ENCODE measurements around the gene CFAP97.
"Not testable (repeated sequence)": the region's sequence is repeated elsewhere in the genome, so short reads cannot be mapped to it uniquely, and the experiment has no call there.

CFAP97 gene

DNA sequence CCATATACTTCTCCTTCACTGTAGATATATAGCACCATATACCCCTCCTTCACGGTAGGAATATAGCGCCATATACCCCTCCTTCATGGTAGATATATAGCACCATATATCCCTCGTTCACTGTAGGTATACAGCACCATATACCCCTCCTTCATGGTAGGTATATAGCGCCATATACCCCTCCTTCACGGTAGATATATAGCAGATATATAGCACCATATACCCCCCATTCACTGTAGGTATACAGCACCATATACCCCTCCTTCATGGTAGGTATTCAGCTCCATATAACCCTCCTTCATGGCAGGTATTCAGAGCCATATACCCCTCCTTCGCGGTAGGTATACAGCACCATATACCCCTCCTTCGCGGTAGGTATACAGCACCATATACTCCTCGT lies 18.1 kb upstream of the CFAP97 start:
- no peak for DNase-seq

DNA sequence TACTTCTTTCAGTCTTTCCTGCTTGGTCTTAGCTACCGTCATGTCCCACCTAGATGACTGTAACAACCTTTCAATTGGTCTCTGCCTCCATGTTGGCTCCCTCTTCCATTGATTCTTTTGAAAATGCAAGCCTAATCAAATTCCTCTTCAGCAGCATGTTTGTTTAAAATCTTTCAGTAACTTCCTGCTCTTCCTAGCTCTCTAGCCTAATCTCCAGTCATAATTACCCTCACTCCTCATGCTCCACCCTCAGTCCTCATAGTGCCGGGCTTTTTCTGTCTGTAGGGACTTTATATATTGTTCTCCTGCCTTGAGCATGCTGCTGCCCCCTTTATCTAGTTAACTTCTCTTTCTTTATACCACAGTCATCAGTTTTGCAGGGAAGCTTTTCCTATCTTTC lies 17.7 kb upstream of the CFAP97 start:
- no peak for DNase-seq

DNA sequence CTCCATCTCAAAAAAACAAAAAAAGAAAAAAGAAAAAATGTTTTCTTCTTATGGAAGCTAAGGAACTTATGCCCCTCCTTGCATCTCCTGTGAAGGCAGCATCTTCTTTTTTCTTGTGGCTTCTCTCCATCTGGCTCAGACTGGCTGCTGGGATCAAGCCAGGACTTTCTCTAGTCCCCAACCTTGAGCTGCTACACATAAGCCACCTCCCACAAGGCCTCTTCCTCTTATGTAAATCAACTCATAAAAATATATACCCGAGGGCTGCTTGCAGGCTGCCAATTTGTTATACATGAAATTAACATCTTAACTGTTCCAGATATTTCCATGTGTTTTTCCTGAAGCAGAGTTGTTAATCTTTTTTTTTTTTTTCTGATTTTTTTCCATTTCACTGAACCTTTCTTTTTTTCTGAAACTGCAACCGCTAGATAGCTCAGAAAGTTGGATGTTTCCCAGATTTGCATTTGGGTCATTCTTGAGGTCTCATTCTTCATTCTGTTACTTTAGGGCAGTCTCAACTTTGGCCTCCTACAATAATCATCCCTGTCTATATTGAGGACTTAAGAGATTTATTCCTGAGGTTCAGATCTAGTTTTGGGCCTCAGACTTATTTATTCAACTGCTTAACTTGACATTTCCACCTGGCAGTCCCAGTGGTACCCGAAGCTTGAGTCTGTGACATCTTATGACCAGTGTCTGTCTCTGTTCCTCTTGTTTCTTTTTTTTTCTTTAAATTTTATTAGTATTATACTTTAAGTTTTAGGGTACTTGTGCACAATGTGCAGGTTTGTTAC lies 15.9 kb upstream of the CFAP97 start:
- no peak for DNase-seq

DNA sequence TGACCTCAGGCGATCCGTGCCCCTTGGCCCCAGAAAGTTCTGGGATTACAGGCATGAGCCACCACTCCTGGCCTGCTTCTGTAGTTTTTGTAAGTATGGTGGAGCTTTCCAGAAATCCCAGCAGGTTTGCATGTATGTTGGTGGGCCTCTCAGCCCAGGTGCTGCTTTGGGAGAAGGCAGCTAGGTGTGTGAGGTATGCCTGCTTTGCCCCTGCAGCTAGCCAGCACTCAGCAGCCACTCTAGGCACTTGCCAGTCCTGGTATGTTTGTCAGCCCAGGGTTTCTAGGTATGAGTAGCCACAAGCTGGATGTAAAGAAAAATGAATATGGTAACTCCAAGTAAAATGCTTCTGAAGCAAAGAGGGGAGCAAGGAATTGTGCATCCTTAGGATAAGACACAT lies 14.5 kb upstream of the CFAP97 start:
- DNase-seq: no peak

DNA sequence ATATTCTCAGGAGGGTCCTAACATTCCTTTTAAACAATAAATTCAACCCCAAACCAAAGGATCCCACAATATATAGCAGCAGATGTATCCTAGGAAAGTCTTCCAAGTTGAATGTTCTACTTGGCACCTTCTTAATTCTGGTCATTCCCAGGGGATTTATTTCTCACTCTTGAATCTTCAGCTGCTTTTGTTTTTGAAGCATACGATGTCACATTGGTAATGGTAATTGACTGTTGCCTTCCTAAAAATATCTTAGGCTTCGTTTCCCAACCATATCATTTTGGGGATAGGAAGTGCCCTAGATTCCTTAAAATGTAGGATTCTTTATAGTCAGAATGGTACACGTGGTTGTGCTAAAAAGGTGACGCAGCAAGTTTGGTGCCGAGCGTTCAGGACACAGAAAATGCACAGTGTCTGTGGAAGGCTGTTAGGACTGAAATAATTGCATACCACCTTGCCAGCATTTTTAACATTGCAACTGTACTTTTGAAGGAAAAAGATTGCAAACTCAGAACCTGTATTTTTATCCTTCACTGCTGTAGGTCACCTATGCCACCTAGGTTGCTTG lies 13.7 kb upstream of the CFAP97 start:
- no peak for DNase-seq

DNA sequence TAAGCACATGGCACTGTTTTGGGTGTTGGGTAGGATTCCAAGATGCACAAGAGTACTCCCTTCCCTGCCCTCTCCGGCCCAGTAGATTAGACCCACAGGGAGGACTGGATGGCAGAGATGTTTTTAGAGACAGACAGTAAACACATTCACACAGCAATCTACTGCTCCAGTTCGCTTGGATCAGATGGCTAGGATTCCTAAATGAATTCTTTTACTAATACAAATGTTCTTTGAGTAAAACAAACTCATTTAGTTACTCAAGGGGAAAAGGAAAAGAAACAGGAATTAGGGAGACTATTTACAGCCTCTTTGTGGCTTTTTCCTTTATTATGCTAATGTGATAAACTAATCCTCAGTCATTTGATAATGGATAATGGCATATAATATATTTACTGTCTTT lies 11.5 kb upstream of the CFAP97 start:
- no peak for DNase-seq

DNA sequence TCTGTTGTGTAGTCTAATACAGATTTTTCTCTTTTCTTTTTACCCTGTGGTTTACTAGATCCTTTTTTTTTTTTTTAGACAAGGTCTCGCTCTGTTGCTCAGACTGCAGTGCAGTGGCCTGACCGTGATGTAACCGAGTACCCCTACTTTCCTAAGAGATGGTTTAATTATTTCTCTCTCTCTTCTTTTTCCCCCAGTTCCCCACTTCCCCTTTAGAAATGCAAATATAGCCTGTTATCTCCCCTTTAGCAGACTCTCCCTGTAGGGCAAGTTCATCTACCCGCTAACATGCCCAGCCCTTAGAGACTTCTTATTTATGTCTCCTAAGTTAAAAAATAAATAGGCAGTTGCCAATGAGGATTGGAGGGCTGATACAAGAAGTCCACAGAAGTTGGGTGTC lies 10.1 kb upstream of the CFAP97 start:
- no peak for DNase-seq

DNA sequence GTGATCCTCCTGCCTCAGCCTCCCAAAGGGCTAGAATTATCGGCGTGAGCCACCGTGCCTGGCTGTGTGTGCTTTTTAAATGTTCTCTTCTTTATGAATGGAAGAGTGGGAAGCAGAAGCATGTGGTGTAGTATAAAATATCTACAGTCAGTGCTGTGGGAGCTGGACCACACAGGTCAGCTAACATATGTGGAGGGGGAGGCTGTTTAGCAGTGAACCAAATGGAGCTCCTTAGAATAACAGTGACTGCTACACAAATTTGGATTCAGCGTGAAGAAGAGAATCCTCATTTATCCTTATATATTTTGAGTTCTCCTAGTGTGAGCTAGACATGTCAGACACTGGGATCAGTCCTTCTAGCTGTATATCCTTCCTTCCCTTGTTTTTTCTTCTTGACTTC lies 8.8 kb upstream of the CFAP97 start:
- DNase-seq: no peak

DNA sequence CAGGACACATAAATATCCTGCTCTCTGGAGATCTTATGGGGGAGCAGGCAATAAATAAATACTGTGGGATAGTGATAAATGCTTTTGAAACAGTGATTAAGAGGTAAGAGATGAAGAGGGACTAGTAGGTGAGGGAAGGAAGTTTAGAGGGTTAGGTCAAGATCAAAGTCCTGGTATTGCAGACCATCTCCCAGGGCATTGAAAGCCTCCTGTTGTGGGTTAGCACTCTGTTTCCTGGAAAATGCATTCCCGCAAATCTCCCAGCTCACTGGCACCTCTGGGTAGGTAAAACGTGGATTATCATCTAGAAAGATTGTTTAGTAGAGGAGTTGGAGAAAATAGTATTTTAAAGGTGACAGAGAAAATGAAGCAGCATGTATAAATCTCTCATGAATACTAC lies 7.8 kb upstream of the CFAP97 start:
- DNase-seq: no peak

DNA sequence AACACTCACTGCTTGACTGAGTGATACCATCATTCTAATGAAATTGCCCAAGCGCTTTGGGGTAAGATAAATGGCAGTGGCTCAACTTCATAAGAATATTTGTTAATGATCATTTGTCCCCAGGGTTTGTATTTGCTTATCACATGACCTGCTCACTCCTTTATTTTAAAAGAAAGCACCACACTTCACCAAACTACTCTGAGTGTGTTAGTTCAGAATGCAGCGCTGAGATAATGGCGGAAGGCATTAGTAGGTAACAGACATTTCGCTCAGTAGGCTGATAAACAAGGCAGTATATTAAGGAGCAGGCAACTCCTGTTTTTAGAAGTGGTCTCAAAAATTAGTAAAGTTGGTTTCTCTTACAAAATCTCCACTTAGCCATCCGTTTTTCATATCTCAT lies 7.2 kb upstream of the CFAP97 start:
- DNase-seq: no peak

DNA sequence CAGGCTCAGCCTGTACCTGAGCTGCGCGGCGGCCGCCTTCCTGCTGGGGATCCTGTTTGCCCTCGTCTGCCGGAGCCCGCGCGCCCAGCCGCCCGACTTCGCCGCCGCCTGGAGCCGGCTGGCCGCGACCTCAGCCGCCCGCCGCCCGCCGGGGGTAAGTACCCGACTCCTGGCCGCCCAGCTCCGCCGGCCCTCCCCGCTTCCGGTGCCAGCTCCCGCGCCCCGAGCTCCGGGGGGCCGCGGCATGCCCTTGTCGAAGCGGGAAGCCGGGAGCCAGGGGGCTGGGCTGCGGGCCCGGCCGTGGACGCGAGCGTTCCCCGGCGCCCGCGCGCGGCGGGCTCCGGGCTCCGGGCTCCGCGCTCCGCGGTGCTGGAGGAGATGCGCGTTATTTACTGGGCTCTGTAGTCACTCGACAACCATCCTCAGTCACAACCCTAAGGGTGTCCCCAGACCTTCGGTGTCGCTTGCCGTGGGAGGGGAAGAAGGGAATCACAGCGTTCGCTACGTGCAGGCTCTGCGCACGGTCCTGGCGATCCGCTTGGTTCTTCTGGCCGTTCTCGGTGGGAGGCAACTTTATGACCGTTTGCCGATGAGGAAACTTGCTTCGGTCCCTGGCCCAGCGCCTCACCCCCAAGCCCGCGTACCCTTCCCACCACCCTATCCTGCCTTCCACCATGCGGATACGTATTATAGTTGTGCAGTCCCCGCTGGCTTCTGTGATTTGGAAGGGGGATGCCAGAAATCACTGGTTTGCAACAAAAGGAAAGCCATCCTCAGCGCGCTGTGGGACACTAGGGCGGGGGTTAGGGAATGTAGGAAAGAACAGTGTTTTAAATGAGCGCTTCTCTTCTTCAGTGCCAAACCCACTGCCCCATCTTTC lies 6.5 kb upstream of the CFAP97 start:
- no peak for DNase-seq

DNA sequence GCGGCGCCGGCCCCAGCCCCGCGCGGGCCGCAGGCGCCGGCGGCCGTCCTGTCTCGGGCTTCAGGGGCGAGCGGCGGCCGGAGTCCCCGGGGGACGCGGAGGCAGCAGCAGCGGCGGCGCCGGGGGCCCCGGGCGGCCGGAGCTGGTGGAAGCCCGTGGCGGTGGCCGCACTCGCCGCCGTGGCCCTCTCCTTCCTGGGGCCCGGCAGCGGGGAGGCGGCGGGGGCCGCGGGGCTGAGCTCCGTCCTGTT lies 6.0 kb upstream of the CFAP97 start:
- not testable (repeated sequence) for DNase-seq

DNA sequence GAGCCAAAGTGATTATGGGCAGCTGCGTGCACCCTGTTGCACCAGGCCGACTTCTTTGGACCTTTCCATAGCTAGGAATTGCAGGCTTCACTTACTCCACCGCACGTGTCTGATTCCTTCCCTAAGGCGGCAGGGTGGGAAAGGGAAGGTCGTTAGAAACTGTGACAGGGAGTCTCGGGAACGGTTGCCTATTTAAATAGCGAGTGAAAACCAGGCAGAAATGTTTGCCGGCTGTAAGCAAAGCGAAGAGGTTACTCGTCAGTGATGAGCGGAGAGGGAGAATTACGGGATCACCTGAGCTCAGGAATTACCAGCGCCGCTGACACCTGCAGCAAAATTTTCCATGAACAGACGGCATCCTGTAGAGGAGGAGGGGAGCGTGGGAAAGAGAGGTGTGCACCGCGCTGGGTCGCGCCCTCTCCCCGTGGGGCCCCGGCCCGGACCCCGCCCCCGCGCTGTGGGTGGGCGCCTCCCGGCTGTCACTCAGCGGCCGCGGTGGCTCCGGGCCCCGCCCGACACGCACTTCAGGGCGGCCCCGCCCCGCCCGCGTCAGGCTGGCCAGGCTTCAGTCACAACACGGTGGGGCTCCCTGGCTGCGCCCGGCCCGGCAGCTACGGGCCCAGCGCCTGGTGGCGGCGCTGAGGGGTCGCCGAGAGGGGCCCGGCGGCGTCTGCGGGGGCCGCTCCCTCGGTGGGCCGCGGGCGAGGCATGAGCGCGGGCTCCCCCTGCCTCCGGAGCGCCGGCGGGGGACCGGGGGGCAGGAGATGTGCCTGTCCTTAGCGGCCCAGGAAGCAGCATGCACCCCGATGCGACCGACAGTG lies 5.4 kb upstream of the CFAP97 start, which contains the start of gene SNX25:
Gene SNX25 (plus strand): TSS at position 568 of the 821 bp plus-strand sequence. CDS start 229 bp downstream, at position 797.
- no peak for DNase-seq

DNA sequence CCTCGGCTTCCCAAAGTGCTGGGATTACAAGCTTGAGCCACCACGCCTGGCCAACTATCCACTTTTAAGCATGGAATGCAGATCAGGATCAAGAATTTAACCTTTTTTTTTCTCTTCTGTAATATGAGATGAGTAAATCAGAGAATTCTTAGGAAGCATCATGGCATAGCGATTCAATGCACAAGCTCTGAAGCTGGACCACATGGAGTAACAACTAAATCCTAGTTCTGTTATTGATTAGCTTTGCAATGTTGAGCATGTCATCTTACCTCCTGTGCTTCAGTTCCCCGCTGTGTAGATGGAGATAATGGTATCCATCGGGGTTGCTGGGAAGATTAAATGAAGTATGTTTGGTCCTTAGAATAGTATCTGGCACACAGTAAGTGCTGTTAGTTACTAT lies 3.7 kb upstream of the CFAP97 start:
- DNase-seq: no peak

DNA sequence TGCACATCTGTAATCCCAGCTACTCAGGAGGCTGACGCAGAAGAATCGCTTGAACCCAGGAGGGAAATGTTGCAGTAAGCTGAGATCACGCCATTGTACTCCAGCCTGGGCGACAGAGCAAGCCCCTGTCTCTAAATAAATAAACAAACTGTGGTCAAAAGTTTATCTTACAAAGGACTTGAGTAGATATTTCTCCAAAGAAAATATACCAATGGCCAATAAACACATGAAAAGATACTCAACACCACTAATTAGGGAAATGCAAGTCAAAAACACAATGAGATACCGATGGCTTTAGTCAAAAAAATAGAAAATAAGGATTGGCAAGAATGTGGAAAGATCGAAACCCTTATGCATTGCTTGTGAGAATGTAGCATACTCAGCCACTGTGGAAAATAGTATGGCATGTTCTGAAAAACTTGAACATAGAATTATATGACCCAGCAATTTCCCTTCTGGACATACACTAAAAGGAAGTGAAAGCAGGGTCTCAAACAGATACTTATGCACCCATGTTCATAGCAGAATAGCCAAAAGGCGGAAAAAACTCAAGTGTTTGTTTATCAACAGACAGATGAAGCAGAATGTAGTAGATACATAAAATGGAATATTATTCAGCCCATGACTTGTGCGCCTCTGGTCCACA lies 2.0 kb upstream of the CFAP97 start:
- no peak for DNase-seq

DNA sequence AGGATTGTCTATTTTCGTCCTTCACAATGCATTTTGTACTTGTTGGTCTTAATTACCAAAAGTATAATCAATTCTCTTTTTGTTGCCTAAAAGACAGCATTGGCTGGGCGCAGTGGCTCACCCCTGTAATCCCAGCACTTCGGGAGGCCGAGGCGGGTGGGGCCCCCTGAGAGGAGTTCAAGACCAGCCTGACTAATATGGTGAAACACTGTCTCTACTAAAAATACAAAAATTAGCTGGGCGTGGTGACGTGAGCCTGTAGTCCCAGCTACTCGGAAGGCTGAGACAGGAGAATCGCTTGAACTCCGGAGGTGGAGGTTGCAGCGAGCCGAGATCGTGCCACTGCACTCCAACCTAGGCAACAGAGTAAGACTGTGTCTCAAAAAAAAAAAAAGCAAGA lies 1.3 kb upstream of the CFAP97 start:
- DNase-seq: not testable (repeated sequence)

DNA sequence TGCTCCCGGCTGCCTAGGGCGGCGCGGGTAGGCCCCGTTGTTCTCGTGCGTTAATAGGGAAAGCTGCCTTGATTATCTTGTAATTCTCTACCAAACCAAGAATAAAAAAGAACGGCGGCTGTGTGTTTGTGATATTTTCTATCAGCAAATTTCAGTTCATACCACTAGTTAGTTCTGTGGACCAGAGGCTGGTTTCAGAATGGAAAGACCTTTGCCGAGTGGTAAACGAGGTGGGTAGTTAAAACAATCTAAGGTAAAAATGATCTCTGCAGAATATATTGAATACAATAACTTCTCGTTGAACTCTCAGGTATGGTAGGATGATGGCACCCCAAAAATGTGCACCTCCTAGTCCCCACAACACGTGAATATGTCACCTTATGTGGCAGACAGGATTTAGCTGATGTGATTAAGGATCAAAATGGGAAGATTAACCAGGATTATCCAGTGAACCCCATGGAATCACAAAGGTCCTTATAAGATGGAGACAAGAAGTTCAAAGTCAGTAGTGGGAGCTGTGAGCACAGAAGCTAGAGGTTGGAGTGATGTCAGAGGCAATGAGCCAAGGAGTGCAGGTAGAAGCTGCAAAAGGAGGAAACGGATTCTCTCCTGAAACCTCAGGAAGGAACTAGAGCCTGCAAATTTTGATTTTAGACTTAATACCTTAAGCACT lies 574 bp upstream of the CFAP97 start:
- DNase-seq: no peak

DNA sequence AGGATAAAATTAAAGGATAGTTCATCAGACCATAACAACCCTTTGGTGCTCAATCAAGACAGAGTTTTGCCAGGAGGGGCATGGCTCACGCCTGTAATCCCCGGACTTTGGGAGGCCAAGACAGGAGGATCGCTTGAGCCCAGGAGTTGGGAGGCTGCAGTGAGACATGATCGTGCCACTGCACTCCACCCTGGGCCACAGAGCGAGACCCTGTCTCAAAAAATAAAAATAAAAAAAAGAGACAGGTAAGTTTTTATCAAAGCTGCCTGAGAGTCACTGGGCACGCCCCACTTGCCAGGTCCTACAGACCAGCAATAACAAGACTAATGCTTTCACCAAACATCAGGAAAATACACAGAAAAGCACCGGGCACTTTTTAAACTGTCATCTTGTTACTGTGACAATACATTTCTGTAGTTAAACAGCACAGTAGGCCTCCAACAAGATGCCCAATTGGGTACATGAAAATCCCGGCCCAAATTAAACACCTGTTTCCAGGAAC lies 765 bp downstream of the CFAP97 start:
- DNase-seq: no peak

DNA sequence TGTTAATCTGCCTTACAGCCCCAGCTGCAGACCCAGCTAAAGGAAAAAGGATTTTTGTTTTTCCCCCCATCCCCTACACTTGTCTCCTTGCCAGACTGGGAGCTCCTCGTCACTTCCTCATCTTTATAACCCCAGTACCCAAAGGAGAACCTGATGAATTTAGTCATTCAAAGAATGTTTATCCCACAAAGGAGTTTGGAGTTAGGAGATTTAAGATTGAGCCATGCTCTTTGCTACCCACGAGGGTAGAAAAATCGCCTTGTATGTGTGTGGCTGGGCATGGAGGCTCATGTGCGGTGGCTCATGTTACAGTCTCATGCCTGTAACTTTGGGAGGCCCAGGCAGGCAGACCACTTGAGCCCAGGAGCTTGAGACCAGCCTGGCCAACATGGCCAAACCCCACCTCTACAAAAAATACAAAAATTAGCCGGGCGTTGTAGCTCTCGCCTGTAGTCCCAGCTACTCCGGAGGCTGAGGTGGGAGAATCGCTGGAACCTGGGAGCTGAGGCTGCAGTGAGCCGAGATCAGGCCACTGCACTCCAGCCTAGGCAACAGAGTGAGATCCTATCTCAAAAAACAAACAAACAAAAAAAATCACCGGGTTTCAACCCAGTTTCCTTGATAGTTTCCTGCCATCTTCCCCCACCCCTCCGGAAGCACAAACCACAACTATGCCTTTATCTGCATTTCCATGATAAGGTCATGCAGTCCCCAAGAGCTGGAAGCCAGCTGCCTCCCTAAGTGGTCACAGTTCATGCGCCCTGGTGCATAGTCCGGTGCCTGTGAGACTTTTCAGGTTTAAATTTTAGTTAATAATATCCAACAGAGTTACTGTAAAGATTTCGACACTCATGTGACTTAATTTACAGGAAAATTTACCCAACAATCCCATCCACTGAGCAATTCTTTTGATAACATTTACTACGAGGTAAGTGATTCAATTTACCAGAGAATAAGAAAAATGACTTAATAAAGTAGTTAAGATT lies 1.5 kb downstream of the CFAP97 start:
- no peak for DNase-seq

DNA sequence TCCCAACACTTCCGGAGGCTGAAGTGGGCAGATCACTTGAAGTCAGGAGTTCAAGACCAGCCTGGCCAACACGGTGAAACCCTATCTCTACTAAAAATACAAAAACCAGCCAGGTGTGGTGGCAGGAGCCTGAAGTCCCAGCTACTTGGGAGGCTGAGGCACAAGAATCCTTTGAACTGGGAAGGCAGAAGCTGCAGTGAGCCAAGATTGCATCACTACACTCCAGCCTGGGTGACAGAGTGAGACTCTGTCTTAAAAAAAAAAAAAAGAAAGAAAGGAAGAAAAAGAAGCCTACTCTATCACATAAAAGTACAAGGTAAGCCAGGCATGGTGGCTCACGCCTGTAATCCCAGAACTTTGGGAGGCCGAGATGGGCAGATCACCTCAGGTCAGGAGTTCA lies 5.6 kb downstream of the CFAP97 start:
- not testable (repeated sequence) for DNase-seq

DNA sequence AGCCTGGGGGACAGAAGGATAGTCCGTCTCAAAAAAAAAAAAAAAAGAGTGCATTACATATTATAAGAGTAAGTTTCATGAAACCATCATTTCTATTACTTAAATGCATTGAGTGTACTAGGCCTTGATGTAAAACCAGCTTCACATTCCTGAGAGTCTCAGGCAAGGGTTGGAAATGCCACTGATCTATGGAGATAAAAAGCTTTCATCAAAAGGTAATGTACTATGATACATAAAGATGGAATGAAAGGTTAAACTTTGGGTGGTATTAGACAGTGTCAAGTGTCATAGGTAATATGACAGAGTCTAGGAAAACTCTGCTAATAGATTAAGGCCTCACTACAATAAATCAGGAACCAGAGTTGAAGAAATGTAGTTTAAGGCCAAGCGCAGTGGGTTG lies 7.4 kb downstream of the CFAP97 start:
- DNase-seq: no peak

Data from NCI-H2107 (cell line).